Cardiac septum (tissue), 1 donor: ENCODE data around the gene VAV2. TPM values are rescaled to one million over a fixed set of nuclear protein-coding genes. Genes with fewer than 3 reads are reported as not detected.

Experiments
- DNase-seq: peaks from one replicate; pipeline ENCODE4 v3.0.0-alpha.2; 2020; ENCODE audit warnings: low spot score
- intact Hi-C: fragments of 100-400 bp; cut with DNase I; formaldehyde crosslinking; loops from one replicate; pipeline ENCODE4 v1.14.0; 2022
- total RNA-seq: library from RNA; stranded (reverse); fragmentation: NEBNext Ultra II Directional; extraction: Animal tissue kit (Norgen Biotek cat#: 25700); gene quantifications from one replicate; pipeline ENCODE4 v1.2.1, GENCODE V29; 2021
- donor health status: DM: no; HTN: no; CAD: no.

VAV2 gene
- total RNA-seq, 1 donor from 2014 or later: 8.1 TPM

GRCh38 chr9:133874060-133874657, 118.0 kb downstream of the VAV2 start:
- intact Hi-C loops: no loop called here

GRCh38 chr9:133873461-133873891, 118.6 kb downstream of the VAV2 start:
- DNase-seq: no peak
- intact Hi-C loops: no loop called here

More at GRCh38 chr9:133874060-133874657, 118.0 kb downstream of the VAV2 start:
- DNase-seq: no peak

- DNase-seq: no peak
- intact Hi-C loops: no loop called here
These were observed 119.1 kb downstream of the VAV2 start for GRCh38 chr9:133873009-133873408.

- DNase-seq: no peak
- intact Hi-C loops: no loop called here
These were observed 121.2 kb downstream of the VAV2 start for GRCh38 chr9:133870598-133871595.

GRCh38 chr9:133869674-133870405, 122.3 kb downstream of the VAV2 start:
- no peak for DNase-seq
- intact Hi-C loops: no loop called here

- intact Hi-C loops: no loop called here
- DNase-seq: no peak
These were observed 123.9 kb downstream of the VAV2 start for GRCh38 chr9:133868203-133868602.

- intact Hi-C loops: no loop called here
- DNase-seq: no peak
These were observed 125.2 kb downstream of the VAV2 start for GRCh38 chr9:133866946-133867345.

GRCh38 chr9:133864011-133864410, 128.1 kb downstream of the VAV2 start:
- intact Hi-C loops: no loop called here
- DNase-seq: no peak

GRCh38 chr9:133863257-133863592, 128.9 kb downstream of the VAV2 start:
- DNase-seq: no peak
- intact Hi-C loops: no loop called here

GRCh38 chr9:133862585-133863256, 129.4 kb downstream of the VAV2 start:
- intact Hi-C loops: no loop called here
- no peak for DNase-seq

GRCh38 chr9:133861692-133862091, 130.4 kb downstream of the VAV2 start:
- DNase-seq: no peak
- intact Hi-C loops: no loop called here

- intact Hi-C loops: no loop called here
- DNase-seq: no peak
These were observed 131.0 kb downstream of the VAV2 start for GRCh38 chr9:133861086-133861485.

GRCh38 chr9:133858771-133859170, 133.4 kb downstream of the VAV2 start:
- no peak for DNase-seq
- intact Hi-C loops: no loop called here

- no peak for DNase-seq
- intact Hi-C loops: no loop called here
These were observed 134.5 kb downstream of the VAV2 start for GRCh38 chr9:133857639-133858038.

GRCh38 chr9:133856798-133857197, 135.3 kb downstream of the VAV2 start:
- intact Hi-C loops: no loop called here
- no peak for DNase-seq

GRCh38 chr9:133855802-133856521, 136.2 kb downstream of the VAV2 start:
- no peak for DNase-seq

GRCh38 chr9:133855371-133855770, 136.8 kb downstream of the VAV2 start:
- intact Hi-C loops: no loop called here
- no peak for DNase-seq

More at GRCh38 chr9:133855802-133856521, 136.2 kb downstream of the VAV2 start:
- intact Hi-C loops: no loop called here

GRCh38 chr9:133854765-133855164, 137.4 kb downstream of the VAV2 start:
- intact Hi-C loops: no loop called here
- DNase-seq: no peak

- intact Hi-C loops: no loop called here
- no peak for DNase-seq
These were observed 138.1 kb downstream of the VAV2 start for GRCh38 chr9:133854048-133854447.
